Activated CD8-positive, alpha-beta memory T cell treated with anti-CD3 and anti-CD28 coated beads, Interleukin-2, amount 50 U/mL, for 48 hours (primary cell): ENCODE results near the gene P3R3URF.

Source experiments
- DNase-seq: peaks from one replicate; pipeline ENCODE4 v3.0.0-alpha.2; 2020

P3R3URF gene

DNA sequence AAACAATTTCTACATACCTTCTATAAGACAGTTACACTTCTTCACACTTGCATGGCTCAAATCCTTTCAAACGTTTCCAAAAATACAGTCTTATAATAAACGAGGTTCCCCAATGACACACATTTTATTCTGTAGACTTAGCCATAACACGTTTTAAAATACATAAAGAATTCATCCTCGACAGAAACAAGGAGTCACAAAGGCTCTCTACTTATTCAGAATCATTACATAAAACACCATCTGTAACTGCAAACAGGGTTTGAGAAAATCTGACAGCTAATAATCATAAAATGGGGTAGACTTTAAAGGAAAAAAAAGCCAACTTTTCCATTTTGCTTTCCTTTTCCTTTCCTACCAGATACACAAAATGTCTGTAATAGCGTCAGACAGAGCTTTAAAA lies 45.7 kb downstream of the P3R3URF start:
- no peak for DNase-seq

DNA sequence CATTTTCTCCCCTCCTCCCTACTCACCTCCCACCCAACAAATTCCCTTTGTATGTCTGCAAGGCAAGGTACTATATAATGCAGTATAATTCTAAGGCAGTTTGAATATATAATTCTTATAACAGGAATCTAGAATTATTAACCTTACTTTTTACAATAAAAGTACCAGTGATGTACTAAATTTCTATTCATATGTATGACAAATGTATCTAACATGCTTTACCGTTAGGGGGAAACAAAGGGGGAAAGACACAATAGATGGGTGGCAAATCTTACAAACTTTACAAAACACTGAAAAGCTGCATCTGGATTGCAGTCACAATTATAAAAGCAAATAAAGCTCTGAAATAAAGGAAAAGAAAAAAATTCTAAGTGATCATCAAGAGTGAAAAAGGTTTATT lies 46.2 kb downstream of the P3R3URF start:
- DNase-seq = no peak

DNA sequence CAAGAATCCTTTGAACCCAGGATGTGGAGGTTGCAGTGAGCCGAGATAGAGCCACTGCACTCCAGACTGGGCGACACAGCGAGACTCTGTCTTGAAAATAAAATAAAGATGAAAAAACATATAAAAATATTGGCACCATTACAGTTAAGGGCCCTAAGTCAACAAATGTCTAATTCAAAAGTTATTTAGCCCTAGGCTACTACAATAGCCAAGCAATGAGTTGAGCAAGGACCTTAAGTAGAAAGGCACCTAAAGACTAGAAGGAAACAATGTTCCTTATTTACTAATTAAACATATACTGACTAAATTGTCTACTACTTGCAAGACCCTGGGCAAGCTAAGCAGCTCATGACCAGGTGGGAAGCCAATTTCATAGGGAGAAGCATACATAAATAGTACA lies 47.9 kb downstream of the P3R3URF start:
- DNase-seq = no peak
